Pons (tissue), 1 donor: ENCODE measurements around the gene SPON2.

Experiments used
- DNase-seq: peaks from one replicate; pipeline ENCODE4 v3.0.0-alpha.2; 2016; ENCODE audit warnings: low spot score

SPON2 gene

GRCh38 chr4:1172228-1172851 lies at the start of gene SPON2:
SPON2 (minus strand) TSS chr4:1172583.
- DNase-seq, result no peak

- no peak for DNase-seq
Measured at GRCh38 chr4:1221155-1221870, 48.9 kb upstream of the SPON2 start.

GRCh38 chr4:1220566-1220965 lies 48.2 kb upstream of the SPON2 start:
- no peak for DNase-seq

GRCh38 chr4:1219566-1219950 lies 47.2 kb upstream of the SPON2 start:
- no peak for DNase-seq

GRCh38 chr4:1218634-1219565 lies 46.5 kb upstream of the SPON2 start:
- peak; percentile 66 for DNase-seq

DNA sequence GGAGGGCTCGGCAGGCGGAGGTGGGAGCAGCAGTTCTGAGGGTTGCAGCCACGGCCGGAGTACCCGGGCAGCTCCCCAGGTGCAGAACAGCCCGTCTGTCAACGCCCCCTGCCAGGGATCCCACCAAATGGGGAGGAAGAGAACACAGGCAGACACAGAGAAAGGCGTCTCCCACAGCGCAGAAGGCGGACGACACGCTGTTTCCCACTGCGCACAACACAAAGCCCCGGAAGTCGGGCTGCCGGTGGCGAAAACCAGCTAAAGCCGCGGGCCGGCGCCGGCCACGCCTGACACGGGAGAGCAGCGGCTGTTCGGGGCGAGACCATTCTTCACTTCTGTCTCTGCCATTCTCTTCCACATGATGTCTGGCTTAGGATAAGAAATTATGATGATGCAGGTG lies 45.0 kb upstream of the SPON2 start:
- no peak for DNase-seq

DNA sequence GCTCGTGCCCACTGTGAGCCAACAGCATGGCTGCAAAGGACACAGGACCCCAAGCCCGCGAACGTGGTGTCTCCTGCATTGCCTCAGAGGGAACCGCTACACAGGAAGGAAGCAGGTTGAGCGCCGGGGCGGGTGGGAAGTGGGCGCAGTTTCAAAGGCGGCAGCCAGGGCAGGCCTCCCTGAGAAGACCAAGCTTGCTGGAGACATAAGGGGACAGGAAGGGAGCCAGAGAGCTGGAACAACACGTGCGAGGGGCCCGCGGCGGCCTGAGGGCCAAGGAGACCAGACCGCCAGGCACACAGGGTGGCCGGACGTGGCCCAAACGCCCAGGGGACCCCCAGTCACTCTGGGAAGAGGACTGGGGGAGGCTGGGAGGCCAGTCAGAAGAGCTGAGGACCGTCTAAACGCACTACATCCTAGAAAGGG lies 44.5 kb upstream of the SPON2 start:
- DNase-seq, result peak; percentile 29

GRCh38 chr4:1216076-1216614 lies 43.8 kb upstream of the SPON2 start:
- DNase-seq, result no peak

DNA sequence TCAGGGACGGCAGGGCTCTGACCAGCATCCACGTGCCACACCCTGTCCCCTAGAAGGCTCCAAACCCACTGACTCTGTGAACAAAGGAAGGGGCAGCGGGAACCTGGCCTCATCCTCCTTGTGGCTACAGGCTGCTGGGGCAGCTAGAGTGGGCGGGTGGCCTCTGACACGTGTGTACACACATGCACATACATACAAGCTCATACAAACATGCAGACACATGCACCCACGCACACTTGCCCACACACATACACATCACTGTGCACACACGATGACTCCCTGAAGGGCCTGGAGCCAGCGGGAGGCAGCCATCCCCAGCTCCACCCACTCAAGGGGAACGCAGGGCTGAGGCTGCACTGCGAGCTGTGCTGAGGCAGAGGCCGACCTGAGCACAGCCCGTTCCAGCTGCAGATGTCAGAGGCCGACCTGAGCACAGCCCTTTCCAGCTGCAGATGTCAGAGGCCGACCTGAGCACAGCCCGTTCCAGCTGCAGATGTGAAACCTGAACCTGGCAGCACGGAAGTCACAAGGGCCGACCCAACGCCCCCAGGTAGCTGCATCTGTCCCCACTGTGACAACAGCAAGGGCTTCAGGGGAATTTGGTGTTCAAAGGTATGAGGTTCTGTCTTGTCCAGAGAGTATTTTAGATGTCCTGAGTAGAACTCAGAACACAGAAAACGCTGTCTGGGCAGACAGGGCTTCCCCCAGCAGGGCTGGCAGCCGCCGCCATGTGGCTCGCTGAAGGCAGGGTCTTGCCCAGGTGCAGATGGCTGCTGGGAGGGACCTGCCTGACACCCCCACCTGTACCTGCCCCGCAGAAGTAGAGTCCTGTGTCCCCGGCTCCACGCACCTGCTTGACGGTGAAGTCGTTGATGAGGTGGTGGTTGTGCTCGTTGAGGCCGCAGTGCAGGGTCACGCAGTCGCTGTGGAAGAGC lies 43.0 kb upstream of the SPON2 start:
- DNase-seq, result no peak

DNA sequence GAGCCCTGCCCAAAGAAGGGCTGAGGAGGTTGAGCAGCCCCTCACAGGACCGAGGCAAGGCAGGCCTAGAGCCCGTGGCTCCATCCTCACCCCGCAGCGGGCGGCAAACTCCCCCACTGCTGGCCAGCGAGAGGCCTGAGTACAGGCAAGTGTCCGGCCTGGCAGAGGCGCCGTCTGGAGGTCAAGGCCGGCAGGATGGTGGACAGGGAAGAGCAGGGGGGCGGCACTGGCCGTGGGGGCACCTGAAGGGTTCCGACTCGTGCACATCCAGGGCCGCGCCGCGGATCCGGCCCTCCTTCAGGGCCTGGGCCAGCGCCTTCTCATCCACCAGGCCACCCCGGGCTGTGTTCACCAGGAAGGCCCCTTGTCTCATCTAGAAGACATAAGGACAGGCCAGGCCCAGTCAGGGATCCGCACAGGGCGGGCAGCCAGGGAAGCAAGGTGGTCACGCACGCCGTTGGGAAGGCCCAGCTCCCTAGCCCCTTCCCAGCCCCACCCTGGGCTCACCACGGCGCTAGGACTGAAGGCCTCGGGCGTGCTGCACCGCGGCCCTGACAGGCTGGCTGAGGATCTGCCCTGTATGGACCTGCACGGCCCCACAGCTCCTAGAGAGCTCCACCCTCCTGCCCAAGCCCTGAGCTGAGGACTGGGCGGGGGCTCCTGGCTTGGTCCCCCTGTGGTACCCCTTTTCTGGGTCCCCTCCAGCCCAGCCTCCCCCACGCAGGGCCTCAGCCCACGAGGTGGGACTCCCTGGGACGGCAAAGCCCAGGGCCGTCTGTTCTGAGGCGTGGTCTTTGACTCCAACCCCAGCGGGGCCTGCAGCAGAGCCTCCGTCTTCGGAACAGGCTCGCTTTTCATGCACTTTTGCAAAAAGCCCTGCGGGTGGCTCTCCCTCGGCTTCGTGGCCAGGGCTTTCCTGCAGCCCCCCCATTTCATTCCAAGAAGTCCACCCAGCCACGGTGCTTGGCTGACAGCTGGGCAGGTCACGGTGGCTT lies 42.0 kb upstream of the SPON2 start:
- DNase-seq, result no peak

GRCh38 chr4:1213336-1213995 lies 41.1 kb upstream of the SPON2 start:
- no peak for DNase-seq

DNA sequence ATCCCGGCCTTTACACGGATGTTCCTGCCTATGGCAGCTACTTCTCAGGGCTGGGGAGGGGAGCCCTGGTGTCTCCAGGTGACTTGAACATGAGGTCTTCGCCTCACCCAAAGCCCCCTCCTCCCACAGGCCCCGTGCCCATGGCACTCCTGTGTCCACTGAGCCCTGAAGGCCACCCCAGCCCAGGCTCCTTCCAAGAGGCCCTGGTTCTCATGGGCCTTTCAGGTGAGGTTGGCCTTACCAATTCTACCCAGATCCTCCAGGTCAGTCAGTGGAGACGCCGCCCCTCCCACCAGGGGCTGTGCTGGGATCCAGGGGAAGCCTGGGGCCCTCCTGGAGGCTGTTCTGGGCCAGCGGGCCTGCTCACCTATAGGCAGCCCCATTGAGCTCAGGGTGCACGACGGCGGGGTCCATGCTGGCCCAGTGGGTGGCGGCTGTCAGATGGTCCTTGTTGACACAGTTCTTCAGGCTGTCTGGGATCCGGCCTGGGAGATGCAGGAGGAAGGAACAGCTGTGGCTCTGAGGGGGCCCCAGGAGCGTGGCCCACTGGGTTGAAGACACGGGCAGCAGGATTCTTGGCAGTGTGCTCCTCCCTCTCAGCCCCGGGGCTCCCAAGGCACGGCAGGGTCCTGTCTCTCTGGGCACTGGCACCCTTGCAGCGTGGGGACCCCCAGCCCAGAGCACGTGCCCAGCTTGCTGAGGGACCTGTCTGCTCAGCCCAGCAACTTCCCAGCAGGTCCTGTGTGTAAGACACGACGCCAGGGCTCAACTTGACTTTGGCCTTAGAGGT lies 40.4 kb upstream of the SPON2 start:
- no peak for DNase-seq

GRCh38 chr4:1211891-1212545 lies 39.6 kb upstream of the SPON2 start:
- DNase-seq, result no peak

- no peak for DNase-seq
Measured at GRCh38 chr4:1211371-1211770, 39.0 kb upstream of the SPON2 start.

DNA sequence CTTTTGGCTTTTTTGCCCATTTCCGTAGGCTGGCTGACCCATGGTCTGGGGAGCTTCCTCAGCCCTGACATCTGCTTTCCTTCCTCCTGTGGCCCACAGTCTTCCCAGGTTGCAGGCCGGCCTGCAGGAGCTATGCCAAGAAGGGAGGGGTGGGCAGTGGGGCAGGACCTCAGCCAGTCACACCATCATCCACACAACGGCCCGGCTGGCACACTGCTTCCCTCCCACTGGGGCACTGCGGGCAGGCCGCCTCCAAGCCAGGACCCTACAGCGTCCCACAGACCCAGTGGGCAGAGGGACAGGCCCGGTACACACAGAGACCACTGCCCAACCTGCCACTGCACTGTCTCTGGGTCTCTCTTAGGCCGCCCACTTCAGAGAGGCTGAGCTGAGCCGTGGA lies 38.6 kb upstream of the SPON2 start:
- no peak for DNase-seq

GRCh38 chr4:1210241-1210841 lies 38.0 kb upstream of the SPON2 start:
- no peak for DNase-seq

DNA sequence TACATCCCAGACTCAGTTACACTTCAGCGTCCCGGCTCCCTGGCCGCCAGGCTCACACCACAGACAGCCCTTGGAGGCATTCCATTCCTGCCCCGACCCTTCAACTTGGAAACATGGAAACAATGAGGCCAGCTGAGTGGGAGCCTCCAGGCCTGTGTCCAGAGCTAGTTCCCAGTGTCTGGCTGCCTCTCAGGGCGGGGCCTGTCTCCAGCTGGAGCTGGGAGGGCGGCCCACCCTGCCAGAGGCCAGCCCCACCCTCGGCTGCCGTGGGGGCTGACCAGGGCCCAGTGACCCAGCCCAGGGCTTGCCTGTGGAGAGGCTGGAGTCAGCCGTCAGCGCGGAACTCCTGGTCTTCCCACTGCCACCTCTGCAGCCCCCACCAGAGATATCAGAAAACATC lies 37.4 kb upstream of the SPON2 start:
- DNase-seq, result peak; percentile 59
